Measurements from ENCODE around the gene TMEM198. TPM values are rescaled to one million over a fixed set of nuclear protein-coding genes. Genes with fewer than 3 reads are reported as not detected.
A peak's percentile ranks its signal among the peaks of the same experiment; 100 is the strongest.

Gene TMEM198
- total and polyA plus RNA-seq, 4 donors: 1.3 to 7.1 (median 4.3) TPM

DNA sequence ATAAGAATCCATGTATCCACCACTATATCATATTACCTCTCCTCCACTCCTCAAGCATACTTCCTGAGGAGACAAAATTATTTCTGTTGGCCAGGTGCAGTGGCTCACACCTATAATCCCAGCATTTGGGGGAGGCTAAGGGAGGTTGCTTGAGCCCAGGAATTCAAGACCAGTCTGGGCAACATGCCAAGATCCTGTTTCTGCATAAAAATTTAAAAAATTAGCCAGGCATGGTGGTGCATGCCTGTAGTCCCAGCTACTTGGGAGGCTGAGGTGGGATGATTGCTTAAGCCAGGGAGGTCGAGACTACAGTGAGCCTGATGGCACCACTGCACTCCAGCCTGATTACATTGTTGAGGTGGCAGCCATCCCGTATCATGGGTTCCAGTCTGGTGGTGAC lies 37.5 kb downstream of the TMEM198 start:
- Histone ChIP-seq H3K9ac (ENCODE audit: insufficient read depth in 1 of 2, low read length in 2 of 2) (no peak overlapping the region), H3K36me3 (ENCODE audit: control insufficient read depth in 4 of 4, insufficient read depth in 4 of 4, low read length in 4 of 4) (no peaks in the 10 kb centered on the region), H3K4me1 (ENCODE audit: control insufficient read depth in 5 of 5, insufficient read depth in 5 of 5, low read length in 5 of 5) (peaks cover 0 to 20% (median 5%) of the 10 kb centered on the region in 5 donors), H3K27ac (ENCODE audit: low read depth in 1 of 2, low read length in 1 of 2) (no peak overlapping the region), H3K27me3 (ENCODE audit: control insufficient read depth in 3 of 3, insufficient read depth in 3 of 3, low read length in 2 of 3) (no peaks in the 10 kb centered on the region), H3K4me3 (no peak overlapping the region), H3K9me3 (ENCODE audit: control insufficient read depth in 4 of 4, insufficient read depth in 3 of 4, low read length in 3 of 4) (no peaks in the 10 kb centered on the region)
- no peak for ATAC-seq (ENCODE audit: insufficient read depth, low FRiP score)
- 74 to 81% methylated on average over 2 of the region's 2 CpGs for WGBS, 2 donors
- TF ChIP-seq, protein P1, sequence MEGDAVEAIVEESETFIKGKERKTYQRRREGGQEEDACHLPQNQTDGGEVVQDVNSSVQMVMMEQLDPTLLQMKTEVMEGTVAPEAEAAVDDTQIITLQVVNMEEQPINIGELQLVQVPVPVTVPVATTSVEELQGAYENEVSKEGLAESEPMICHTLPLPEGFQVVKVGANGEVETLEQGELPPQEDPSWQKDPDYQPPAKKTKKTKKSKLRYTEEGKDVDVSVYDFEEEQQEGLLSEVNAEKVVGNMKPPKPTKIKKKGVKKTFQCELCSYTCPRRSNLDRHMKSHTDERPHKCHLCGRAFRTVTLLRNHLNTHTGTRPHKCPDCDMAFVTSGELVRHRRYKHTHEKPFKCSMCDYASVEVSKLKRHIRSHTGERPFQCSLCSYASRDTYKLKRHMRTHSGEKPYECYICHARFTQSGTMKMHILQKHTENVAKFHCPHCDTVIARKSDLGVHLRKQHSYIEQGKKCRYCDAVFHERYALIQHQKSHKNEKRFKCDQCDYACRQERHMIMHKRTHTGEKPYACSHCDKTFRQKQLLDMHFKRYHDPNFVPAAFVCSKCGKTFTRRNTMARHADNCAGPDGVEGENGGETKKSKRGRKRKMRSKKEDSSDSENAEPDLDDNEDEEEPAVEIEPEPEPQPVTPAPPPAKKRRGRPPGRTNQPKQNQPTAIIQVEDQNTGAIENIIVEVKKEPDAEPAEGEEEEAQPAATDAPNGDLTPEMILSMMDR (IDR thresholded peaks at IDR 0.05; ENCODE audit: control extremely low read depth, extremely low read depth): no peak
- no peak for DNase-seq

DNA sequence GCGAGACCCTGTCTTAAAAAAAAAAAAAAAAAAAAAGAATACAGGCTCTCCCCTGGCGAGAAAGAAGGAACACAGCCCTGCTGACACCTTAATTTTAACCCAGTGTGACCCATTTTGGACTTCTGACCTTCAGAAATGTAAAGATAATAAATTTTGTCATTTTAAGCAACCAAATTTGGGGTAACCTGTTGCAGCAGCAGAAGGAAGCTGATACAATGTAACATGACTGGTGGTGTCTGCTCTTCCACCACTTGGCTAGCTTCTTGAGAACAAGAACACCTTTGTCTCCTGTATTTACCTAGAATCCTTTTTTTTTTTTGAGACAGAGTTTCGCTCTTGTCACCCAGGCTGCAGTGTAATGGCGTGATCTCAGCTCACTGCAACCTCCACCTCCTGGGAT lies 47.3 kb downstream of the TMEM198 start:
- no peaks in the 10 kb centered on the region for H3K27me3 ChIP-seq (ENCODE audit: control insufficient read depth in 3 of 3, insufficient read depth in 3 of 3, low read length in 2 of 3)
- H3K9me3 ChIP-seq (ENCODE audit: control insufficient read depth in 4 of 4, insufficient read depth in 3 of 4, low read length in 3 of 4): no peaks in the 10 kb centered on the region
- no peak for DNase-seq
- no peak overlapping the region for H3K27ac ChIP-seq (ENCODE audit: low read depth in 1 of 2, low read length in 1 of 2)
- no peak overlapping the region for H3K9ac ChIP-seq (ENCODE audit: insufficient read depth in 1 of 2, low read length in 2 of 2)
- WGBS, 2 donors: 63 to 93% methylated on average over 4 of the region's 4 CpGs
- no peak overlapping the region for H3K4me3 ChIP-seq
- no peaks in the 10 kb centered on the region for H3K36me3 ChIP-seq (ENCODE audit: control insufficient read depth in 4 of 4, insufficient read depth in 4 of 4, low read length in 4 of 4)
- peaks cover 0 to 26% (median 9%) of the 10 kb centered on the region in 5 donors for H3K4me1 ChIP-seq (ENCODE audit: control insufficient read depth in 5 of 5, insufficient read depth in 5 of 5, low read length in 5 of 5)
- TF ChIP-seq, protein P1 (IDR thresholded peaks at IDR 0.05; ENCODE audit: control extremely low read depth, extremely low read depth): no peak
- no peak for ATAC-seq (ENCODE audit: insufficient read depth, low FRiP score)

DNA sequence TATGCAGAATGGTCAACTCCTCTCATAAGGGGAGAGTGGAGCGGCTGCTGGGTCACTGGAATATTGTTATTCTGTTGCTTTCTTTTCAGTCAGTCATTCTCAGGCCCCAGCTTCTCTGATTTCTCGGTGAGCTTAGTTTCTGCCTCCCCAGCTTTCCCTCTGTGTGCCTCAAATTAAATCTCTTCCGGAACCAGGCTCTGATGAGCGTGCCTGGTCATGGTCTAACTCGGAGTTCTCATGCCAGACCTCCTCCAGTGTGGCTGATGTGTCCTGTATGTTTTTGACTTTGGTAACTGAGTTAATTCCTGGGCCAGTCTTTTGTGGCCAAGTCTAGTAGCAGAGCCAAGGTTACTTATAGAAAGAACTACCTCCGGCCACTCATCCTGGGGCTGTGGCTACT lies 48.9 kb downstream of the TMEM198 start:
- DNase-seq (peak; percentile 71 to 90 (median 81)), ATAC-seq (ENCODE audit: insufficient read depth, low FRiP score) (no peak)
- peaks cover 0 to 37% (median 14%) of the 10 kb centered on the region in 5 donors for H3K4me1 ChIP-seq (ENCODE audit: control insufficient read depth in 5 of 5, insufficient read depth in 5 of 5, low read length in 5 of 5)
- no peak overlapping the region for H3K27ac ChIP-seq (ENCODE audit: low read depth in 1 of 2, low read length in 1 of 2)
- no peak overlapping the region for H3K9ac ChIP-seq (ENCODE audit: insufficient read depth in 1 of 2, low read length in 2 of 2)
- H3K4me3 ChIP-seq: no peak overlapping the region
- no peaks in the 10 kb centered on the region for H3K27me3 ChIP-seq (ENCODE audit: control insufficient read depth in 3 of 3, insufficient read depth in 3 of 3, low read length in 2 of 3)
- TF ChIP-seq, protein P1 (IDR thresholded peaks at IDR 0.05; ENCODE audit: control extremely low read depth, extremely low read depth): no peak
- H3K36me3 ChIP-seq (ENCODE audit: control insufficient read depth in 4 of 4, insufficient read depth in 4 of 4, low read length in 4 of 4): no peaks in the 10 kb centered on the region
- H3K9me3 ChIP-seq (ENCODE audit: control insufficient read depth in 4 of 4, insufficient read depth in 3 of 4, low read length in 3 of 4): no peaks in the 10 kb centered on the region
- WGBS, 2 donors: 80 to 88% methylated on average over 6 of the region's 6 CpGs

DNA sequence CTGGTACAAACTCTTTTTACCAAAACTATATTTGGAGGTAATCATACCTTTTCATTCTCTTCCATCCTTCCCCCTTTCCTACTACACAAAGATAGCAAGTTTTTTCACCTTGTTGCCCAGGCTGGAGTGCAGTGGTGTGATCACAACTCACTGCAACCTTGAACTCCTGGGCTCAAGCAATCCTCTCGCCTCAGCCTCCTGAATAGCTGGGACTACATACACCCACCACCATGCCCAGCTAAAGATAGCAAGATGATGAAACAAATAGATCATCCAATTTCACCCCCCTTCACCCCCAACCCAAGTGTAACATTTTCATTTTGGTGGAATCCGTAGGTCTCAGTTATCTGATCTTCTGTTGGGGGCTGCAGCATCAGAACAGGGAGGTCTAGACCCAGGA lies 49.3 kb downstream of the TMEM198 start:
- ATAC-seq (ENCODE audit: insufficient read depth, low FRiP score) (no peak), DNase-seq (no peak)
- Histone ChIP-seq H3K27ac (ENCODE audit: low read depth in 1 of 2, low read length in 1 of 2) (no peak overlapping the region), H3K4me1 (ENCODE audit: control insufficient read depth in 5 of 5, insufficient read depth in 5 of 5, low read length in 5 of 5) (peaks cover 0 to 37% (median 14%) of the 10 kb centered on the region in 5 donors), H3K9me3 (ENCODE audit: control insufficient read depth in 4 of 4, insufficient read depth in 3 of 4, low read length in 3 of 4) (no peaks in the 10 kb centered on the region), H3K27me3 (ENCODE audit: control insufficient read depth in 3 of 3, insufficient read depth in 3 of 3, low read length in 2 of 3) (no peaks in the 10 kb centered on the region), H3K4me3 (no peak overlapping the region), H3K9ac (ENCODE audit: insufficient read depth in 1 of 2, low read length in 2 of 2) (no peak overlapping the region), H3K36me3 (ENCODE audit: control insufficient read depth in 4 of 4, insufficient read depth in 4 of 4, low read length in 4 of 4) (no peaks in the 10 kb centered on the region)
- 91% methylated on average over 2 of the region's 2 CpGs for WGBS, 2 donors
- TF ChIP-seq, protein P1 (IDR thresholded peaks at IDR 0.05; ENCODE audit: control extremely low read depth, extremely low read depth): no peak

All from lung (tissue), 12 donors.